Stimulated activated naive CD4-positive, alpha-beta T cell treated with Interleukin-2 at 50 U/mL for 16 hours (primary cell): ENCODE results near the gene DOK3.
"Not testable (repeated sequence)": the region's sequence is repeated elsewhere in the genome, so short reads cannot be mapped to it uniquely, and the experiment has no call there.

Experiments
- DNase-seq: peaks from one replicate; lab custom pipeline; 2025; lab: John Stamatoyannopoulos, UW

Gene DOK3

DNA sequence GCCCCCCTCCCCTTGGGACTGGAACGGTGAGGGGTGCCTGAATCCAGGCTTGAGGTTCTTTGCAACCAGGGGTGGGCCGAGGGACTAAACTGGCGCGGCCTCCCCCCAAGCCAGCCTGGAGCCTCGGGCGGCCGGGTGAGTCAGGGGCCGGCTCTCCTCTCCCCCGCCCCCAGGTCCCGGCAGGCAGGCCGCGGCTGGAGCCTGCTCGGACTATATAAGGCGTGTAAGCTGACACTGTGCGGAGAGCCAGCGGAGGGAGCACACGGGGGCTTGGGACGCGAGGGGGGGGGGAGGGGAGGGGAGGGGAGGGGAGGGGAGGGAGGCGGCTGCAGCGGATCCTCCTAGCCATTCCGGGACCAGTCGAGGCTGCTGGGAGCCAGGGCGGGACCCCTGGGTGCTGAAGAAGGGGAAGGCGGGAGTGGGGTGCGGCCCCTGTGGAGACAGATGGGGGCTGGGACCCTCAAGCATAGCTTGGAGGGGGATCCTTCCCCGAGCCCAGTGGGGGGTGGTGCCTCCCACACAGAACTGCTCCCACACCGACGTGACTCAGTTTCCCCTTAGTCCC is 12.8 kb downstream of the DOK3 start:
- no peak for DNase-seq

- DNase-seq = no peak
These were observed 13.4 kb downstream of the DOK3 start for GRCh38 chr5:177496070-177496726.

DNA sequence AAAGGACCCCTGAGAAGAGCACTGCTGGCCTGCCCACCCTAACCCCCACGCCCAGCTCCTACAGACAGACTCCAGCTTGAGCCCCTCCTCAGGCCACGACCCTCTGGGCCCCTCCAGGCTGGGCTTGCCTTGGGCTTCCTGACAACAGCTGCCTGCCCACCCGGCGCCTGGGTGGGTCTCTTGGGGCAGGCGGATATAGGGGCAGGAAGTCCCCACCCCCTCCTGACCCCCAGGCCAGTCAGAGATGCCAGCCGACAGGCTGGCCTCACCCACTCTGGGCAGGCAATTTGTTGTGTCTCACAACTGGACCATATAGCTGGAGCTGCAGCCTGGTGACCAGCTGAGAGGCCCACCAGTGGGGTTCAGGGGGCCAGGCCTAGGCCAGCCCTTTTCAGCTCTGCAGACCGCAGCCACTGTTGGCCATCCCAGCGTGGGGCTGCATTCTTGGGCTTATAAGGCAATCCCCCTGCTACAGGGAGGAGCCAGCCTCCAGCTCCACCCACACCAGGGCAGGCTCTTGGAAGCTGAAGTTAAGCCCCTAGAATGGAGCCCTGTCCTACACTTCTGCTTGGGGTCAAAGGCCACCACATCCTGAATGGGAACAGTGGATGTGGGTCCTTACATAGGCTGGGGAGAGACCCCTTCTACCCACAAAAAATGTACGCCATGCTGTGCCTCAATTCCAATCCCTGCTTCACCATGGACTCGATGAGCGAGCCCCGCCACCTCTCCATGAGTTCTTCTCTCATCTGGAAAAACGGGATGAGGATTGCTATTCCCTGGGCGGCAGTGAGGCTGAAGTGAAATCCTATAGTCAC is 14.2 kb downstream of the DOK3 start:
- DNase-seq = no peak

DNA sequence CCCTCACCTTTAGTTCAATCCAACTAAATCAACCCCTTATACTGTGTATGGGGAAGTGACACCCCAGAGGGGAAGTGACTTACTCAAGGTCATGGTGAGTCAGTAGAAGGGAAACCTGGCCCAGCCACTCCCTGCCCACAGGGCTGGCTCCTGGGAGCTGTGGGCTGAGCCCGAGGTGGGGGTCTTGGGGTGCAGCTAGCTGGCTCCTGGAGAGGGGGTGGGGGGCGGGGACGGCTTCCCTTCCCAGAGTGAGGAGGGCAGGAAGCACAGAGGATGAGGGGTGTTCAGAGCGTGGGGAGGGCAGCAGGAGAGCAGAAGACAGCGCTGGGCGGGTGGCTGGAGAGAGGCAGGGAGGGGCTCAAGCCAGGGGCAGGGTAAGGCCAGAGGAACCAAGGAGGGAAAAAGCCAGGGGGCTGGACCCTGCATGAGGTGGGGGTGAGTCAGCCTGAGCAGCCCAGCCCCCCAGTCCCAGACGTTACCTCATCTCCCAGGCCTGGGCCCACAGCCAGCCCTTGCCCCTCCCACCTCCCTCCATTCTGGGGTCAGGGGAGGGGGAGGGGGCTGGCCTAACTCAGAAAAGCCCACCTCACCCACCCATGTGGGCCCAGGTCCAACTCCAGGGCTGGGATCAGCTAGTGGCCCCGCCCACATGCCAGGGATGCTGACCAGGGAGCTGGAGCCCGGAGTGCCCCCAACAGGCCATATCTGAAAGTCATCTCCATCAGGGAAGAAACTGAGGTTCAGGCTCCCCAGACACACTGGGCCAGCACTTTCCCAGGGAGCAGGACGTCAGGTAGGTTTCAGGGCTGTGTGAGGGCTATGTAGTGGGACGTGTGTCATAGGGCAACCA is 15.1 kb downstream of the DOK3 start:
- DNase-seq = no peak

DNA sequence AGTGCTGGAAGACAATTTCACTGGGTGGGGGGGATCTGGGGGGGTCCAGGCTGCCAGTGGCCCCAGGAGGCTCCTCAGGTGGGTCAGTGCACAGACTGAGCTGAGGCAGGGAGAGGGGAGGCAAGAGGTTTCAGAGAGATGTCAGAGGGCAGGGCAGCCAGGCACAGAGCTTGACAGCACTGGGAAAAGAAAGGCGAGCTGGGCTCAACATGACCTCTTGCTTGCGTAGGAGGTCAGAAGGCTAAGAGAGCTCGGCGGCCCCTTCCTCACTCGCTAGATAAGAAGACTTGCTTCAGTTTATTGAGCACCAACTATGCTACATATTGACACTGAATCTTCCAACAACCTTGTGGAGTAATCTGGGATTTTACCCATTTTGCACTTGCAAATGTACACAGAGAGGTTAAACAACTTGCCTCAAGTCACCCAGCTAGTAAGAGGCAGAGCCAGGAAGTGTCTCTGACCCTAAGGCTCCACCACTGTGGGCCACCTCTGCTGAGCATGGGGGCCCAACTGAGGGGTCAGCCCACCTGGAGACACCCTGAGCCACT is 15.8 kb downstream of the DOK3 start:
- DNase-seq = no peak

- DNase-seq = no peak
These were observed 16.8 kb downstream of the DOK3 start for GRCh38 chr5:177492841-177493240.

- no peak for DNase-seq
These were observed 17.5 kb downstream of the DOK3 start for GRCh38 chr5:177491983-177492746.

GRCh38 chr5:177491429-177491945 is 18.1 kb downstream of the DOK3 start:
- no peak for DNase-seq

- no peak for DNase-seq
These were observed 18.6 kb downstream of the DOK3 start for GRCh38 chr5:177490992-177491391.

GRCh38 chr5:177490311-177490991 is 19.2 kb downstream of the DOK3 start:
- DNase-seq = no peak

GRCh38 chr5:177489119-177489716 is 20.4 kb downstream of the DOK3 start:
- no peak for DNase-seq

- DNase-seq = no peak
These were observed 21.7 kb downstream of the DOK3 start for GRCh38 chr5:177487975-177488374.

GRCh38 chr5:177487144-177487543 is 22.5 kb downstream of the DOK3 start:
- no peak for DNase-seq

GRCh38 chr5:177486256-177486655 is 23.4 kb downstream of the DOK3 start:
- no peak for DNase-seq

- not testable (repeated sequence) for DNase-seq
These were observed 23.9 kb downstream of the DOK3 start for GRCh38 chr5:177485753-177486152.

- DNase-seq = no peak
These were observed 24.6 kb downstream of the DOK3 start for GRCh38 chr5:177484902-177485549.

DNA sequence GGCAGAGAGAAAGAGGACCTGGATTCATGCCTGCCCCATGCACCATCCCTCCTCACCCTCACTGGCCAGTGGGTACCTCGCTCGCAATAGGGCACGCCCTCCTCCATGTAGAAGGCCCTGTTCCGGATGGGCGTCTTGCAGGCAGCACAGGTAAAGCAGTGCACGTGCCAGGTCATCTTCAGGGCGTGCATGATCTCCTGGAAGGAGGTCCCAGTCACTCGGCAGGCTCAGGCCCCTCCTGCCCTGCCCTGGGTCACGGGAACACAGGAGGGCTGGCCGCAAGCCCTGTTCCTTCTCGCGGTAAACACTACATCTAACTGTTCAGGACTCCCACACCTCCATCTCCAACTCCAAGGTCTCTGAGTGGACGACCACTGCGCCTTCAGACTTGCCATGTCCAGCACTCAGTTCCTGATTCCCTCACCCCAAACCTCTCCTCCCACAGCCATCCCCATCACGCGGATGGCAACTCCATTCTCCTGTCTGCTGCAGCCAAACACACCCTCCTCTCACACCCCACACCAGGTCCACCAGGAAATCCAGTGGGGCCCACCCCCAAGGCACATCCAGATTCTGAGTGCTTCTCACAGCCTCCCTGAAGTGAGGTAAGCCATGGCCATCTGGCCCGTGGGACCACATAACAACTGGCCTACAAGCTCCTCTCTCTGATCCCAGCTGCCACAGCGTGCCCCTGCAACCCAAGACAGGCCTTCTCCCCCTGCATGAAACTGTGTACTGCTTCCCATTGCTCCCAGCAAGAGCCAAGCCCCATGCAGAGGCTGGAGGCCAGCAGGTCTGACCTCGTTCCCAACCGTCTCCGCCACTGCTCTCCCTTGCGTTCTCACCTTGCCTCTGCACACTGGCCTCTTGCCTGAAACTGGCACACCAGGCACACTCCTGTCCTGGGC is 25.4 kb downstream of the DOK3 start:
- no peak for DNase-seq

GRCh38 chr5:177483042-177483441 is 26.6 kb downstream of the DOK3 start:
- DNase-seq = no peak
